Epithelial cell of esophagus (primary cell): ENCODE data around the gene YPEL1.
"Not testable (repeated sequence)": the region's sequence is repeated elsewhere in the genome, so short reads cannot be mapped to it uniquely, and the experiment has no call there.

ENCODE experiments used
- DNase-seq: peaks from one replicate; pipeline ENCODE4 v3.0.0; 2010; ENCODE audit warnings: low read depth
- H3K4me3 ChIP-seq: 2 replicates; pipeline ENCODE4 v1.5.1; 2011; ENCODE audit warnings: mild to moderate bottlenecking, low read length, control low read depth
- CTCF ChIP-seq: IDR thresholded peaks from 2 replicates; pipeline ENCODE4 v1.5.1; 2011; ENCODE audit warnings: low read depth, mild to moderate bottlenecking, low read length, control low read depth, inconsistent platforms; ENCODE audit not compliant: insufficient read depth; ENCODE audit errors: missing control alignments

Gene YPEL1

GRCh38 chr22:21719024-21719423 is 16.6 kb downstream of the YPEL1 start:
- TF ChIP-seq CTCF = no peak
- no peak for DNase-seq
- no peak overlapping the region for H3K4me3 ChIP-seq

GRCh38 chr22:21718499-21718898 is 17.1 kb downstream of the YPEL1 start:
- no peak overlapping the region for H3K4me3 ChIP-seq
- TF ChIP-seq CTCF = no peak
- DNase-seq = peak; percentile 37

GRCh38 chr22:21716395-21717122 is 19.0 kb downstream of the YPEL1 start:
- not testable (repeated sequence) for DNase-seq, H3K4me3 ChIP-seq

- peak; percentile 78 for DNase-seq
These were observed 20.8 kb downstream of the YPEL1 start for GRCh38 chr22:21714786-21715185.

GRCh38 chr22:21714059-21714770 is 21.4 kb downstream of the YPEL1 start:
- no peak for TF ChIP-seq CTCF
- no peak for DNase-seq
- no peak overlapping the region for H3K4me3 ChIP-seq

More at GRCh38 chr22:21714786-21715185, 20.8 kb downstream of the YPEL1 start:
- H3K4me3 ChIP-seq = no peak overlapping the region
- TF ChIP-seq CTCF = no peak

- no peak overlapping the region for H3K4me3 ChIP-seq
- no peak for TF ChIP-seq CTCF
- peak; percentile 34 for DNase-seq
These were observed 22.1 kb downstream of the YPEL1 start for GRCh38 chr22:21713428-21714058.

- DNase-seq = peak; percentile 59
- peak; percentile 73 for TF ChIP-seq CTCF
- no peak overlapping the region for H3K4me3 ChIP-seq
These were observed 22.7 kb downstream of the YPEL1 start for GRCh38 chr22:21712751-21713427.
